OCI-LY1 (cell line): ENCODE measurements around the gene ADGRA3.

Experiments
- H2AFZ ChIP-seq: fragments of 200-600 bp; sonication (generic), shearing (Covaris generic); 2 replicates; pipeline ENCODE4 v1.6.0; 2014; ENCODE audit warnings: antibody characterized with exemption, mild to moderate bottlenecking, low read length
- H3F3A ChIP-seq: fragments of 200-600 bp; sonication (generic), shearing (Covaris generic); 2 replicates; pipeline ENCODE4 v1.6.0; 2014; ENCODE audit warnings: mild to moderate bottlenecking, antibody characterized with exemption, low read length, moderate library complexity; ENCODE audit not compliant: insufficient read depth
- H3K27ac ChIP-seq: fragments of 200-600 bp; sonication (generic); 2 replicates; pipeline ENCODE4 v1.5.1; 2014; ENCODE audit warnings: low read length, mixed run types, mild to moderate bottlenecking, low read depth; ENCODE audit not compliant: poor library complexity, severe bottlenecking
- H3K27me3 ChIP-seq: fragments of 200-600 bp; sonication (generic); 2 replicates; pipeline ENCODE4 v1.6.0; 2014; ENCODE audit warnings: antibody characterized with exemption, mild to moderate bottlenecking, low read length, moderate library complexity; ENCODE audit not compliant: insufficient read depth
- H3K36me3 ChIP-seq: fragments of 200-600 bp; sonication (generic); 2 replicates; pipeline ENCODE4 v1.6.1; 2014; ENCODE audit warnings: mild to moderate bottlenecking, antibody characterized with exemption, low read length, moderate library complexity, mixed read lengths; ENCODE audit not compliant: insufficient read depth
- H3K4me1 ChIP-seq: fragments of 200-600 bp; sonication (generic); 2 replicates; pipeline ENCODE4 v1.5.1; 2014; ENCODE audit warnings: mild to moderate bottlenecking, low read length, moderate library complexity; ENCODE audit not compliant: insufficient read depth, severe bottlenecking
- H3K4me2 ChIP-seq: fragments of 200-600 bp; sonication (generic), shearing (Covaris generic); 2 replicates; pipeline ENCODE4 v1.6.1; 2014; ENCODE audit warnings: low read length
- H3K4me3 ChIP-seq: fragments of 200-600 bp; sonication (generic); 2 replicates; pipeline ENCODE4 v1.5.1; 2014; ENCODE audit warnings: low read length, low read depth, mild to moderate bottlenecking, mixed read lengths; ENCODE audit not compliant: poor library complexity, severe bottlenecking
- H3K79me2 ChIP-seq: fragments of 200-600 bp; shearing (Covaris generic); 2 replicates; pipeline ENCODE4 v1.6.1; 2016; ENCODE audit warnings: mixed run types, low read length, mixed read lengths; ENCODE audit not compliant: insufficient read depth
- H3K9ac ChIP-seq: fragments of 200-600 bp; sonication (generic), shearing (Covaris generic); 2 replicates; pipeline ENCODE4 v1.6.1; 2014; ENCODE audit warnings: mild to moderate bottlenecking, low read length, mixed read lengths
- H3K9me2 ChIP-seq: fragments of 200-600 bp; sonication (generic), shearing (Covaris generic); 2 replicates; pipeline ENCODE4 v1.6.1; 2014; ENCODE audit warnings: low read depth, mild to moderate bottlenecking, low read length, mixed read lengths
- H3K9me3 ChIP-seq: fragments of 200-600 bp; shearing (Covaris generic); 2 replicates; pipeline ENCODE4 v1.6.1; 2014; ENCODE audit warnings: low read length, mixed read lengths
- H4K20me1 ChIP-seq: fragments of 200-600 bp; sonication (generic), shearing (Covaris generic); 2 replicates; pipeline ENCODE4 v1.6.0; 2016; ENCODE audit warnings: mild to moderate bottlenecking, low read length; ENCODE audit not compliant: insufficient read depth
- EZH2 ChIP-seq: fragments of 200-600 bp; sonication (generic), shearing (Covaris generic); IDR thresholded peaks from 2 replicates; pipeline ENCODE4 v1.8.0; 2017; ENCODE audit warnings: borderline replicate concordance, mixed run types, mild to moderate bottlenecking, antibody characterized with exemption, low read length, moderate library complexity, mixed read lengths
- TF ChIP-seq, protein P1 (sequence below): fragments of 200-600 bp; sonication (generic), shearing (Covaris generic); IDR thresholded peaks from 2 replicates; pipeline ENCODE4 v1.5.1; 2017; ENCODE audit warnings: mild to moderate bottlenecking, antibody characterized with exemption, low read length, moderate library complexity, mixed read lengths

ADGRA3 gene

DNA sequence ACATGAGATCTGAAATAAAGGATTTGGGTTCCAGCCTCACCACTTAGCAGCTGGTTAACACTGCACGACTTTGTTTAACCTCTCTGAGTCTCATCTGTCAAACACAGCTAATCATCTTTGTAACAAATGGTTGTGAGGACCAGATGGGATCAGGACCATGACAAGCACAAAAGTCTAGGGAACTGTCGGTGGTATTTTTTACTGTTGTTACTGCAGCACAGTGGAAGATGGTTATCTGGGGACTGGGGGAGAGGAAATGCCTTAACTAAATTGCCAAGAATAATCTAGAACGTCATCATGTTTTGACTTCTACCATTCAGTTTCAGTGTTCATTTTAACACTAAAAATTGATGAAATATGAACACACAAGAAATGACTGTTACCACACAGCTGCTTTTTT lies 99.5 kb downstream of the ADGRA3 start:
- Histone ChIP-seq H3K36me3 (no peaks in the 10 kb centered on the region), H3K27ac (no peak overlapping the region), H3K27me3 (no peaks in the 10 kb centered on the region), H3K4me1 (no peaks in the 10 kb centered on the region), H3K4me3 (no peak overlapping the region), H3K4me2 (no peak overlapping the region), H3K9me3 (no peaks in the 10 kb centered on the region), H2AFZ (no peak overlapping the region), H3K79me2 (no peaks in the 10 kb centered on the region), H4K20me1 (no peaks in the 10 kb centered on the region), H3K9me2 (no peaks in the 10 kb centered on the region), H3F3A (no peaks in the 10 kb centered on the region), H3K9ac (no peak overlapping the region)
- TF ChIP-seq, protein P1, sequence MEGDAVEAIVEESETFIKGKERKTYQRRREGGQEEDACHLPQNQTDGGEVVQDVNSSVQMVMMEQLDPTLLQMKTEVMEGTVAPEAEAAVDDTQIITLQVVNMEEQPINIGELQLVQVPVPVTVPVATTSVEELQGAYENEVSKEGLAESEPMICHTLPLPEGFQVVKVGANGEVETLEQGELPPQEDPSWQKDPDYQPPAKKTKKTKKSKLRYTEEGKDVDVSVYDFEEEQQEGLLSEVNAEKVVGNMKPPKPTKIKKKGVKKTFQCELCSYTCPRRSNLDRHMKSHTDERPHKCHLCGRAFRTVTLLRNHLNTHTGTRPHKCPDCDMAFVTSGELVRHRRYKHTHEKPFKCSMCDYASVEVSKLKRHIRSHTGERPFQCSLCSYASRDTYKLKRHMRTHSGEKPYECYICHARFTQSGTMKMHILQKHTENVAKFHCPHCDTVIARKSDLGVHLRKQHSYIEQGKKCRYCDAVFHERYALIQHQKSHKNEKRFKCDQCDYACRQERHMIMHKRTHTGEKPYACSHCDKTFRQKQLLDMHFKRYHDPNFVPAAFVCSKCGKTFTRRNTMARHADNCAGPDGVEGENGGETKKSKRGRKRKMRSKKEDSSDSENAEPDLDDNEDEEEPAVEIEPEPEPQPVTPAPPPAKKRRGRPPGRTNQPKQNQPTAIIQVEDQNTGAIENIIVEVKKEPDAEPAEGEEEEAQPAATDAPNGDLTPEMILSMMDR: no peak

DNA sequence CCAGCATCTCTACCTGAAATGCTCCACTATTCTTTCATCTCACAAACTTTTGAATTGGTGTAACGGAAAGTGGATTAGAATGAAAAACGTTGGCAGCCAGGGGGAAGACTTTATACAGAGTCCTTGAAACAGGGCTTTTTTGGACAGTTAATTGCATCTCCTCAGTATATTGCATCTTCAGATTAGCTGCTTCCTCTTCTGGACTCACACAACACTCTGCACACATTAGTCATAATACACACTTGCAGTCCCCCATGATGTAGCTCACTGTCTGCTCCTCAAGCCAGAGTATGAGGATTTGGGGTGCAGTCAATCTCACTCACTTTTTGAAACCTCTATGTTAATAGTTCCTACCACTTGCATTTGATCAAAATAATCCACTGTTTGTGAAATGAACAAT lies 101.0 kb downstream of the ADGRA3 start:
- Histone ChIP-seq H3K4me1 (no peaks in the 10 kb centered on the region), H3K27ac (no peak overlapping the region), H3F3A (no peaks in the 10 kb centered on the region), H3K4me2 (no peak overlapping the region), H3K9ac (no peak overlapping the region), H2AFZ (no peak overlapping the region), H3K79me2 (no peaks in the 10 kb centered on the region), H3K27me3 (no peaks in the 10 kb centered on the region), H4K20me1 (no peaks in the 10 kb centered on the region), H3K36me3 (no peaks in the 10 kb centered on the region), H3K9me3 (no peaks in the 10 kb centered on the region), H3K9me2 (no peaks in the 10 kb centered on the region), H3K4me3 (no peak overlapping the region)
- TF ChIP-seq, protein P1: no peak
- TF ChIP-seq EZH2: no peak

DNA sequence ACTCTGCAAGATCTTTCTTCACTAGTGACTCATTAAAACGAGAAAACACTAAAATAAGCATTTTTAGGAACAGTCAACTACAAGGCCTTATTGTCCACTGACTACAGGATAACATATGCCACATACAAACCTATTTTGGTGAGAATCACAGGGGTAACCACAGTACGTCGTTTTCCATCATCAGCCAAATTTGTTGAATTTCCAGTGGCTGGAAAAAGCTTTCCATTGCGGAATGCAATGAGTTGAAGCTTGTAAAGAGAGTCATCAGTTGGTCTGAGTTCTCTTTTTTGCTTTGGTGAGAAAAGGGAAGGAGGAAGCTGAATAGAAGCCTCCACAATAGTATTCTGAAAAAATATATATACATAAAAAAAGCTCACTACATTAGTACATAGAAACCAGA lies 102.4 kb downstream of the ADGRA3 start:
- Histone ChIP-seq H3K9me3 (no peaks in the 10 kb centered on the region), H3K9me2 (no peaks in the 10 kb centered on the region), H4K20me1 (no peaks in the 10 kb centered on the region), H3K4me3 (no peak overlapping the region), H3K4me2 (no peak overlapping the region), H3F3A (no peaks in the 10 kb centered on the region), H3K27ac (no peak overlapping the region), H3K79me2 (no peaks in the 10 kb centered on the region), H3K4me1 (no peaks in the 10 kb centered on the region), H3K36me3 (no peaks in the 10 kb centered on the region), H3K9ac (no peak overlapping the region), H2AFZ (no peak overlapping the region), H3K27me3 (no peaks in the 10 kb centered on the region)
- TF ChIP-seq, protein P1: no peak
- no peak for TF ChIP-seq EZH2
